Measurements from ENCODE around the gene ST8SIA1.

GRCh38 chr12:22231078-22231477, 103.4 kb downstream of the ST8SIA1 start:
- TF ChIP-seq CTCF (IDR thresholded peaks at IDR 0.05 in 8 of 11, conservative IDR thresholded peaks at IDR 0.05 in 3 of 11) = no peak
- no peak for TF ChIP-seq POLR2A (IDR thresholded peaks at IDR 0.05)
- no peak for TF ChIP-seq POLR2AphosphoS5 (IDR thresholded peaks at IDR 0.05)
